BE2C (cell line): ENCODE measurements around the gene RFX1.

Experiments
- DNase-seq: peaks from one replicate; pipeline ENCODE4 v3.0.0-alpha.2; 2020
- H3K27me3 ChIP-seq: fragments of 250-450 bp; sonication (Bioruptor Pico); 2 replicates; pipeline ENCODE4 v1.5.1; 2020; ENCODE audit warnings: mild to moderate bottlenecking
- H3K36me3 ChIP-seq: fragments of 250-450 bp; sonication (Bioruptor Pico); 2 replicates; pipeline ENCODE4 v1.5.1; 2020; ENCODE audit warnings: mild to moderate bottlenecking
- H3K4me1 ChIP-seq: fragments of 250-450 bp; sonication (Bioruptor Pico); 2 replicates; pipeline ENCODE4 v1.5.1; 2020
- H3K4me3 ChIP-seq: 2 replicates; pipeline ENCODE4 v1.5.1; 2011; ENCODE audit warnings: low read depth, low read length
- H3K9me3 ChIP-seq: fragments of 250-450 bp; sonication (Bioruptor Pico); 2 replicates; pipeline ENCODE4 v1.5.1; 2020
- CTCF ChIP-seq: IDR thresholded peaks from 2 replicates; pipeline ENCODE4 v1.5.1; 2012; ENCODE audit warnings: mild to moderate bottlenecking, low read depth, low read length

RFX1 gene

GRCh38 chr19:14004619-14005348, 1.3 kb downstream of the RFX1 start:
- no peak for DNase-seq
- Histone ChIP-seq H3K9me3 (no peaks in the 10 kb centered on the region), H3K36me3 (no peaks in the 10 kb centered on the region; the same call in 1 of the 2 replicates), H3K4me1 (no peaks in the 10 kb centered on the region), H3K27me3 (no peaks in the 10 kb centered on the region), H3K4me3 (no peak overlapping the region)
- TF ChIP-seq CTCF, result no peak

- peaks cover 2% of the 10 kb centered on the region; the same call in 1 of the 2 replicates for H3K36me3 ChIP-seq
- no peak for DNase-seq
- no peak for TF ChIP-seq CTCF
- no peaks in the 10 kb centered on the region for H3K9me3 ChIP-seq
- H3K4me1 ChIP-seq, result no peaks in the 10 kb centered on the region
- no peak overlapping the region for H3K4me3 ChIP-seq
- H3K27me3 ChIP-seq, result no peaks in the 10 kb centered on the region
Observed at GRCh38 chr19:14003251-14004055, 2.7 kb downstream of the RFX1 start.

GRCh38 chr19:14002571-14003250, 3.4 kb downstream of the RFX1 start:
- no peak for TF ChIP-seq CTCF
- H3K4me3 ChIP-seq, result no peak overlapping the region
- DNase-seq, result no peak
- peaks cover 2% of the 10 kb centered on the region; the same call in 1 of the 2 replicates for H3K36me3 ChIP-seq
- no peaks in the 10 kb centered on the region for H3K27me3 ChIP-seq
- H3K9me3 ChIP-seq, result no peaks in the 10 kb centered on the region
- H3K4me1 ChIP-seq, result no peaks in the 10 kb centered on the region

GRCh38 chr19:14000691-14001375, 5.3 kb downstream of the RFX1 start:
- Histone ChIP-seq H3K36me3 (peaks cover 2% of the 10 kb centered on the region; the same call in 1 of the 2 replicates), H3K27me3 (no peaks in the 10 kb centered on the region), H3K4me1 (no peaks in the 10 kb centered on the region), H3K4me3 (no peak overlapping the region), H3K9me3 (no peaks in the 10 kb centered on the region)
- TF ChIP-seq CTCF, result no peak
- DNase-seq, result no peak

- TF ChIP-seq CTCF, result no peak
- H3K27me3 ChIP-seq, result no peaks in the 10 kb centered on the region
- peaks cover 2% of the 10 kb centered on the region; the same call in 1 of the 2 replicates for H3K36me3 ChIP-seq
- no peaks in the 10 kb centered on the region for H3K9me3 ChIP-seq
- DNase-seq, result no peak
- no peak overlapping the region for H3K4me3 ChIP-seq
- H3K4me1 ChIP-seq, result peaks cover 4% of the 10 kb centered on the region; the same call in 1 of the 2 replicates
Observed at GRCh38 chr19:13999085-13999484, 7.0 kb downstream of the RFX1 start.
